Panc1 (cell line): ENCODE data around the gene SMAD3. TPM values are rescaled to one million over a fixed set of nuclear protein-coding genes. Genes with fewer than 3 reads are reported as not detected.

Source experiments
- ATAC-seq: fragments of 200-7000 bp; cut with Tn5 transposase; 2 replicates; pipeline ENCODE4 v1.9.1; 2020; ENCODE audit warnings: mild to moderate bottlenecking, moderate library complexity
- BruUV-seq: library from RNA; stranded (reverse); fragments of 400-500 nt; replicated peaks from 2 replicates; lab custom pipeline; 2021; lab: Mats Ljungman, UMichigan
- CTCF ChIA-PET: fragments of 300-600 bp; sonication (Branson Sonifier 250); formaldehyde crosslinking; loops from one replicate; lab custom pipeline; 2022; ENCODE audit warnings: antibody characterized with exemption; lab: Charles Lee
- POLR2A ChIA-PET: fragments of 300-600 bp; sonication (Branson Sonifier 250); formaldehyde crosslinking; loops from one replicate; lab custom pipeline; 2022; ENCODE audit warnings: antibody characterized with exemption; lab: Charles Lee
- DNase-seq: peaks from one replicate; pipeline ENCODE4 v3.0.0-alpha.2; 2010; ENCODE audit warnings: low read depth, low spot score
- H3K27ac ChIP-seq: 2 replicates; pipeline ENCODE4 v1.5.1; 2011; ENCODE audit warnings: mild to moderate bottlenecking, low read length, inconsistent platforms
- H3K27me3 ChIP-seq: fragments of 200-500 bp; sonication (Bioruptor generic); 2 replicates; pipeline ENCODE4 v1.6.0; 2014; ENCODE audit warnings: low read length, inconsistent platforms; ENCODE audit not compliant: control insufficient read depth, insufficient read depth
- H3K36me3 ChIP-seq: fragments of 200-500 bp; sonication (Bioruptor generic); 2 replicates; pipeline ENCODE4 v1.5.1; 2014; ENCODE audit warnings: inconsistent platforms, mild to moderate bottlenecking, low read length, moderate library complexity; ENCODE audit not compliant: control insufficient read depth, insufficient read depth
- H3K4me1 ChIP-seq: 2 replicates; pipeline ENCODE4 v1.5.1; 2011; ENCODE audit warnings: inconsistent platforms, mild to moderate bottlenecking, low read length, moderate library complexity; ENCODE audit not compliant: control insufficient read depth, insufficient read depth
- H3K4me3 ChIP-seq, 2 experiments: 2 replicates each; pipeline ENCODE4 v1.5.1; 2011 to 2012; ENCODE audit warnings: low read depth in 2 of 2, low read length in 2 of 2, mild to moderate bottlenecking in 2 of 2, inconsistent platforms in 1 of 2, moderate library complexity in 1 of 2
- H3K9me3 ChIP-seq: fragments of 200-500 bp; sonication (Bioruptor generic); 2 replicates; pipeline ENCODE4 v1.5.1; 2014; ENCODE audit warnings: low read depth, mild to moderate bottlenecking, inconsistent platforms, low read length, moderate library complexity; ENCODE audit not compliant: control insufficient read depth, insufficient read depth
- POLR2AphosphoS5 ChIP-seq: IDR thresholded peaks from 2 replicates; pipeline ENCODE4 v1.6.1; 2012; ENCODE audit warnings: mild to moderate bottlenecking, low read depth, low read length, moderate library complexity
- SIN3A ChIP-seq: IDR thresholded peaks from 2 replicates; pipeline ENCODE4 v1.6.1; 2012; ENCODE audit warnings: low read depth, mild to moderate bottlenecking, low read length, moderate library complexity, borderline replicate concordance; ENCODE audit not compliant: insufficient read depth
- TCF7L2 ChIP-seq: IDR thresholded peaks from 2 replicates; pipeline ENCODE4 v1.6.1; 2011; ENCODE audit warnings: mild to moderate bottlenecking, low read depth, low read length, inconsistent platforms
- in situ Hi-C: cut with HindIII; loops from 2 replicates; pipeline ENCODE4 v1.10.0; 2016; ENCODE audit warnings: low sequenced_read_pairs, low pct_unique_long_range_greater_than_20kb
- intact Hi-C: fragments of 100-400 bp; cut with micrococcal nuclease; formaldehyde crosslinking; loops from one replicate; pipeline ENCODE4 v1.10.0; 2022; ENCODE audit not compliant: unreplicated experiment
- total RNA-seq: library from RNA; stranded (reverse); gene quantifications from one replicate; pipeline ENCODE4 v1.2.1, GENCODE V29; 2021; ENCODE audit not compliant: unreplicated experiment
- TF ChIP-seq, protein P1 (sequence below), 2 experiments: IDR thresholded peaks; 2 replicates each; pipeline ENCODE4 v1.6.1; 2011 to 2012; ENCODE audit warnings: low read depth in 2 of 2, control low read depth in 1 of 2, low read length in 1 of 2, mild to moderate bottlenecking in 1 of 2, moderate library complexity in 1 of 2; ENCODE audit not compliant: insufficient read depth in 1 of 2
- TF ChIP-seq, protein P2 (sequence below): fragments of 450-650 bp; IDR thresholded peaks from 2 replicates; pipeline ENCODE4 v1.5.1; 2017; ENCODE audit warnings: mild to moderate bottlenecking

Gene SMAD3
- total RNA-seq, 1 experiment from 2014 or later, result 394 TPM

DNA sequence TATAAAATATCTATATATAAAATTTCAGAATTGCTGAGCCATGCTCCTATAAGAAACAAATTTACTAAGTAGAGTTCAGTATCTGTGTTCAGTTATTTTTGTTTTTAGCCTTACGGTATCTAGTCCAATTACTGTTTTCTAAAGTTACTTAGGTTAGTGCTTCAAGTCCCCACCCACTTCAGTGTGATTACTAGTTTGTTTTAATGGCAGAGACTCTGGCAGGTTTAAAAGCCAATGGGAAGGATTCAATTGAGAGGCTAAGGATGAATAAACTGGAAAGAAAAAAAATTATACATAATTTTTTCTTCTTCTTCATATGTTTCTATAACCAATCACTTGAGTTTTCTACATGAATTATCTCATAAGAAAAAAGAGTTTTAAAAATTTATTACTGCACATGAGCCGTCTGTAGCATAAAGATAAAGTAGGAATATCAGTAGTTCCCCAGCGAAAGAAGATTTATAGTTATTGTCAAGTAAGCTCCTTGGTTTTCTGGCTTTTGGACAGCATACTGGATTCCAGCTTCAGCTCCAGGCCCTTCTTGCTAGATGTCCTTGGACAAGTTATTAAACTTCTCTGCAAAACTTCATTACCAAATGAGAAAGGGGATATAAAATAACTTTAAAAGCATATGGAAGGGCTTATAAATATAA, 142.3 kb downstream of the SMAD3 start:
- DNase-seq (no peak), ATAC-seq (no peak)
- peaks cover 35% of the 10 kb centered on the region for H3K36me3 ChIP-seq
- POLR2A ChIA-PET, result no interaction called here
- no peaks in the 10 kb centered on the region for H3K27me3 ChIP-seq
- in situ Hi-C loops (no loop called here), intact Hi-C loops (no loop called here)
- no TSS peak for BruUV-seq
- no peaks in the 10 kb centered on the region for H3K4me1 ChIP-seq
- H3K9me3 ChIP-seq, result no peaks in the 10 kb centered on the region
- TF ChIP-seq POLR2AphosphoS5 (no peak), TCF7L2 (no peak), SIN3A (no peak)
- TF ChIP-seq, protein P1, sequence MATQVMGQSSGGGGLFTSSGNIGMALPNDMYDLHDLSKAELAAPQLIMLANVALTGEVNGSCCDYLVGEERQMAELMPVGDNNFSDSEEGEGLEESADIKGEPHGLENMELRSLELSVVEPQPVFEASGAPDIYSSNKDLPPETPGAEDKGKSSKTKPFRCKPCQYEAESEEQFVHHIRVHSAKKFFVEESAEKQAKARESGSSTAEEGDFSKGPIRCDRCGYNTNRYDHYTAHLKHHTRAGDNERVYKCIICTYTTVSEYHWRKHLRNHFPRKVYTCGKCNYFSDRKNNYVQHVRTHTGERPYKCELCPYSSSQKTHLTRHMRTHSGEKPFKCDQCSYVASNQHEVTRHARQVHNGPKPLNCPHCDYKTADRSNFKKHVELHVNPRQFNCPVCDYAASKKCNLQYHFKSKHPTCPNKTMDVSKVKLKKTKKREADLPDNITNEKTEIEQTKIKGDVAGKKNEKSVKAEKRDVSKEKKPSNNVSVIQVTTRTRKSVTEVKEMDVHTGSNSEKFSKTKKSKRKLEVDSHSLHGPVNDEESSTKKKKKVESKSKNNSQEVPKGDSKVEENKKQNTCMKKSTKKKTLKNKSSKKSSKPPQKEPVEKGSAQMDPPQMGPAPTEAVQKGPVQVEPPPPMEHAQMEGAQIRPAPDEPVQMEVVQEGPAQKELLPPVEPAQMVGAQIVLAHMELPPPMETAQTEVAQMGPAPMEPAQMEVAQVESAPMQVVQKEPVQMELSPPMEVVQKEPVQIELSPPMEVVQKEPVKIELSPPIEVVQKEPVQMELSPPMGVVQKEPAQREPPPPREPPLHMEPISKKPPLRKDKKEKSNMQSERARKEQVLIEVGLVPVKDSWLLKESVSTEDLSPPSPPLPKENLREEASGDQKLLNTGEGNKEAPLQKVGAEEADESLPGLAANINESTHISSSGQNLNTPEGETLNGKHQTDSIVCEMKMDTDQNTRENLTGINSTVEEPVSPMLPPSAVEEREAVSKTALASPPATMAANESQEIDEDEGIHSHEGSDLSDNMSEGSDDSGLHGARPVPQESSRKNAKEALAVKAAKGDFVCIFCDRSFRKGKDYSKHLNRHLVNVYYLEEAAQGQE (IDR thresholded peaks at IDR 0.05; ENCODE audit: insufficient read depth in 1 of 2, low read depth in 2 of 2, low read length in 1 of 2), result no peak
- TF ChIP-seq, protein P2, sequence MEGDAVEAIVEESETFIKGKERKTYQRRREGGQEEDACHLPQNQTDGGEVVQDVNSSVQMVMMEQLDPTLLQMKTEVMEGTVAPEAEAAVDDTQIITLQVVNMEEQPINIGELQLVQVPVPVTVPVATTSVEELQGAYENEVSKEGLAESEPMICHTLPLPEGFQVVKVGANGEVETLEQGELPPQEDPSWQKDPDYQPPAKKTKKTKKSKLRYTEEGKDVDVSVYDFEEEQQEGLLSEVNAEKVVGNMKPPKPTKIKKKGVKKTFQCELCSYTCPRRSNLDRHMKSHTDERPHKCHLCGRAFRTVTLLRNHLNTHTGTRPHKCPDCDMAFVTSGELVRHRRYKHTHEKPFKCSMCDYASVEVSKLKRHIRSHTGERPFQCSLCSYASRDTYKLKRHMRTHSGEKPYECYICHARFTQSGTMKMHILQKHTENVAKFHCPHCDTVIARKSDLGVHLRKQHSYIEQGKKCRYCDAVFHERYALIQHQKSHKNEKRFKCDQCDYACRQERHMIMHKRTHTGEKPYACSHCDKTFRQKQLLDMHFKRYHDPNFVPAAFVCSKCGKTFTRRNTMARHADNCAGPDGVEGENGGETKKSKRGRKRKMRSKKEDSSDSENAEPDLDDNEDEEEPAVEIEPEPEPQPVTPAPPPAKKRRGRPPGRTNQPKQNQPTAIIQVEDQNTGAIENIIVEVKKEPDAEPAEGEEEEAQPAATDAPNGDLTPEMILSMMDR, result no peak
- no peak overlapping the region for H3K27ac ChIP-seq
- H3K4me3 ChIP-seq, result no peak overlapping the region
- CTCF ChIA-PET, result no interaction called here

DNA sequence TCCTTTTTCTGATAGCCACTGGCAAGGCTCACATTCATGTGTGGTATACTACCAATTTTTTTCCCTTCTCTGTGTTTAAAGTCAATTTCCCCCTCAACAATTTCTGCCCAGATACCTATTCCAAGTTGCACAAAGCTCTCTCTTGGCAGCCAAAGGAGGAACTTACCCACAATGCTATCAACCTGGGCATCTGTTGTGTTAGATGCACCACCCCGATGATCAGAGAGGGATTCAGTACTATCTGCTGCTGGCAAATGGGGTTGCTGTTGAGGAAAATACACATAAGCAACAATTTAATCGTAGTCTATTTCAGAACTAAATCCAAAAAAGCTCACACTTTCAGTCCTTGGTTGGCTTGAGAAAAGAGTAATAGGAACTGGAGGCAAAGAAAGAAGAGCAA, 143.0 kb downstream of the SMAD3 start:
- POLR2A ChIA-PET, result no interaction called here
- H3K9me3 ChIP-seq, result no peaks in the 10 kb centered on the region
- TF ChIP-seq, protein P2, result no peak
- TF ChIP-seq POLR2AphosphoS5 (no peak), TCF7L2 (no peak), SIN3A (no peak)
- TF ChIP-seq, protein P1 (IDR thresholded peaks at IDR 0.05; ENCODE audit: insufficient read depth in 1 of 2, low read depth in 2 of 2, low read length in 1 of 2), result no peak
- BruUV-seq, result no TSS peak
- no peak overlapping the region for H3K4me3 ChIP-seq
- ATAC-seq, result no peak
- H3K27me3 ChIP-seq, result no peaks in the 10 kb centered on the region
- intact Hi-C loops, result no loop called here
- H3K27ac ChIP-seq, result no peak overlapping the region
- peaks cover 35% of the 10 kb centered on the region for H3K36me3 ChIP-seq
- H3K4me1 ChIP-seq, result no peaks in the 10 kb centered on the region
- in situ Hi-C loops, result no loop called here
- DNase-seq, result no peak
- CTCF ChIA-PET, result no interaction called here
